GM18517 (cell line): ENCODE data around the gene TIMM21.

Experiments
- ATAC-seq: cut with Tn5 transposase; IDR thresholded peaks from one replicate; pipeline ENCODE4 v1.9.1; 2021; ENCODE audit warnings: mild to moderate bottlenecking, moderate library complexity; ENCODE audit not compliant: unreplicated experiment

TIMM21 gene

DNA sequence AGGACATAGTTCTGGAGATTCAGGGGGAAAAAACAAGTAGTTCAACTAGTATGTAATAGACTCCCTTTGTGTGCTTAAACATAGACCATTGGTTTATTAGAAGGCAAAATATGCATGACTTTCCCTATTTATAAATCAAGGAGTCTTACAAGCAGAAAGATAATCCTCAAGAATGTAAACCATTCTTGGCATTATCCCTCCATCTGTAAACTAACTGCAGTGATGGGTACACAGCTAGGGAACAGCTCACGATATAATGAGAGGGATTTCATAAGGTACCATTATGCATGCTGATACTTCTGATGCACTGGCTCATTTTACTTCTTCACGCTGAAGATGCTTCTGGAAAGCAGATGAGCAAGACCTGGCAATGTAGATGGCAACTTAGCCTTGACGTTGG, 1.6 kb upstream of the TIMM21 start:
- ATAC-seq = no peak

DNA sequence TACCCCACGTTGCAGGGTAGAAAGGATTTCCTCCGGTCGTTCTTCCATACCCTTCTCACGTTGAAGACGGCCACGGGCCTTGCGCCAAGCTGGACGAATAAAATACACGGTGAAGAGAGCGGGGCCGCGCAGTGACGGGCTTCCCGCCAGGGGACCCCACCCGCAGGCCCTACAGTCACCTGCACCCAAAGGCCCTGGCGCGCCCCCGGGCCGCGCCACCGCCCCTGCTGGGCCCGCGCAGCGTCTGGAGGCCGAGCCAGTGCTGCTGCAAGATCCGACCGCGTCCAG, 888 bp upstream of the TIMM21 start:
- no peak for ATAC-seq

DNA sequence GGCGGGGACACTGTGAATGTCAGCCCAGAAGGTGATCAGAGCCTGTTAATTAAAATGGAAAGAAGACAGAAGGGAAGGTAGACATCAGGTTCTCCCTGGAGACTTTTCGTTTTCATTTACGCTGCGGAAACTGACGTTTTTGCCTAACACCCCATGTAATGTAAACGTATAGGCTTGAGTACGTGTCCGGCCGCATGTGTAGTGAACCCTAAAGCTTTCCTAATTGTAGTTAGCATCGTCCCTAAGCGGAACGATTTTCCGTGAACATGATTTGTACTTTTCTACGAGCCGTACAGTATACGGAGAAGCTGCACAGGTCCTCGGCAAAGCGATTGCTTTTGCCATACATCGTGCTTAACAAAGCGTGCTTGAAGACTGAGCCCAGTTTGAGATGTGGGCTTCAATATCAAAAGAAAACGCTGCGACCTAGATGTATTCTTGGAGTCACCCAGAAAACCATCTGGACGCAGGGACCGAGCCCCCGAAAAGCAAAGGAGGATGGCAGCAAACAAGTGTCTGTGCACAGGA, 284 bp downstream of the TIMM21 start:
- ATAC-seq = peak; percentile 25

DNA sequence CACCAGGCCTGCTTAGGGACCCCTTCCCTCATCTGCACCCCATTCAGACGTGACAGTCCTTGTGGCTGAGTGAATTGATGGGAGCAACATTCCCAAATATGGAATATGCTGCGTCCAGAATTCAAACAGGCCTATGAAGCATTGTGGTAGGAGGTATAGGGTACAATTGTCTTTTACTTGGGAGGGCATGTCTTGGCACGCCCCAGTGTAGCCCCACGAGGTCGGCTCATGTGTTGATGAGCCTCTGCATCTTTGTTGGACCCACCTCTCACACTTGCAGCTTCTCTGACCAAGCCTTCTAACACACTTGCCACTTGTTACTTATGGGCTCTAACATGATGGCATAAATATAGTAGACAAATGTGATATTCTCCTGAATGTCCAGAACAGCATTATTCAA, 1.6 kb downstream of the TIMM21 start:
- no peak for ATAC-seq

DNA sequence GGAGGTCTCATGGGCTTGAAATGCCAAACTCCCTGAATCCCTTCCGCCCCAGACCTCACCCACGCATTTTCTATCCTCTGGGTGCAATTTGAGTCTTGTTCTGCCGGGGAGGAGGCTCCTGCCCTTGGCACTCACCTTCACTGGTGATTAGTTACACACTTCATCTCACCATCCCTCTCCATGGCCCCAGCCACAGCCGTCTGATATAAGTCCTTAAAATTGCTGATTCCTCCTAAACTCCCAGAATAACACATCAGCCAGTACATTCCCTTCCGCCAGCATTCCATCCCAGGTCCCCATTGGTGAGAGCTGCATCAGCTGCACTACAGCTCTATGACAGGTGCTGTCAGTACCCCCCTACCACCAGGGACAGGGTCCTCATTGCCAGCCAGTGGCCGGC, 3.9 kb downstream of the TIMM21 start:
- no peak for ATAC-seq

DNA sequence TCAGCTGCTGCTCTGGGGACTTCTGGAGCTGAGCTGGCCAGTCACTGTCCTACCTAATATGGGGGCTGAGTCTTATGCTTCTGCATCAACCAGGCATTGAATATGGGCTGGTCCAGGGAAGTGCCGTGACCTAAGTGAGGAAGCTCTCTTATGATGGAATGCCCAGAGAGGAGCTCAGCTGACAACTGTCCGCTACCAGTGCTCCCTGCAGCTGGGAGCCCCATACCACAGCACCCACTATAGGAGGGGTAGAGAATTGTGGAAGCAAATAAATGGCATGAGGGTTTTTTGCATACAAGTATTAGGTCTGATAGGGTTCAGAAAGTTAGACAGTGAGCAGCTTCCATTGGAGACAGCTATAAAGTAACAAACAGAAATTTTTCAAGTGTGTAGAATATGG, 4.5 kb downstream of the TIMM21 start:
- ATAC-seq = no peak

DNA sequence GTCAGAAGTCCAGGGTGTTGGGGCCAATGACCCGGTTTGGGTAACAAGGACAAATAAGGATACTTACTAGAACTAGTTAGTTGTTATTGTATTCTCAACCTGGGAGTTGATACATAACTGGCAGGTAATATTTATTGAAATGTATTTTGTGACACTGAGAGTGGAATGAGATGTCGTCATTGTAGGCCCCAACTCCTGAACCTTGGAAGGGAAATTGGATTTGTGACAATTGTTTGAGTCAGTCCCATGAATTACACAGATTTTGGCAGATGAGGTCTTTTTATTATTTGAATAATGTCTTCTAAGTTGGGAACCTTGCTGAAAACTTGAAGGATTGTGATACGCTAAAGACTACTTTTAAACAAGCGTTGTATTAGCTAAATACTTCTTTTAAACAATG, 5.1 kb downstream of the TIMM21 start:
- ATAC-seq = no peak

DNA sequence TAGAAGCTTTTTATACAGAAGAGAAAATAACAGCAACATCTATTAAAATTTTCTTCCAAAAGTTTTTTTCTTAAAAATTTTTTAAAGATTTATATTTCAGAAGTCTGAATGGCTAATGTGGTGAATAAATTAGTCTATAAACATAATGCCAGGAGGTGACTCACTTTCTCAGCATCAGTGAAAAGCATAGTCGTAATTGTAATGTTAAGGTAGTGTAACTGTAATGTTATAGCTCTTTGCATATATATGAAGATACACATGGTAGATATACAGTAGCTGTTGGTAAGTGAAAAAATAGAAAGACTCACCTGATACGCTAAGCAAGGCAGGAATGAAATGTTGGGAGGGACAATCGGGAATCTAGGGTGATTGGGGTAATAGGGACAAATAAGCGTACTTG, 5.5 kb downstream of the TIMM21 start:
- ATAC-seq = no peak

DNA sequence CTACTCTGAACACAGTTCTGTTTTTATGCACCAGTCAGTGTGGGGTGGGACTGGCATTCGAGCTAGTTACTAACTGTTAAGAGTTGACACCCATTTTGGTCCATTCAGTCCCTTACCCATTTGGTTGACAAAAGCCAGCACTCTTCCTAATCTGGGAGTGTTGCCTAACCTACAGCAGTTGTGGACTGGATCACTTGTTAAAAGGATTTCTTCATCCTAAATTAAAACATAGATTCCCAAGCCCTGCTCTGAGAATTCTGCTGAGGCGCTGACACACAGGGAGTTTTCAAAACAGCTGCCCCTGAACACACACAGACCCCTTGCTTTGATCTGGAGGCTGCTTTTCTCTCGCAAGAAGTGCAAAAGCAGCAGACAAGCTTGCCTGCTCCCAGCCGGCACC, 6.4 kb downstream of the TIMM21 start:
- no peak for ATAC-seq

DNA sequence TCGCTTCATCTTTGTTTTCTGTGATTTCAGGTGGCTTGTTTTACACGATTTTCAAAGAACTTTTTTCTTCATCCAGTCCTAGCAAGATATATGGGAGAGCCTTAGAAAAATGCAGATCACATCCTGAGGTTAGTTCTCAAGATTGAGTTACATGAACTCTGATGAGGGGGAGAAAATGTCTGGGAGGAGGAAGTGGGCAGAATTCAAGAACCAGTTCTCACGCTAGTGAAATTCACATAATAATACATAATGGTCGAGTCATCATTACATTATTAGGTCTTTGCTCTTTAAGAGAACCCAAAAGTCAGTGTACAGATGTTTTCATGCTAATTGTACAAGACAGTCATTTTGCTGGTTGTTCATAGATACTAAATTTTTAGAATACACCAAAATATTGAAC, 7.0 kb downstream of the TIMM21 start:
- no peak for ATAC-seq

DNA sequence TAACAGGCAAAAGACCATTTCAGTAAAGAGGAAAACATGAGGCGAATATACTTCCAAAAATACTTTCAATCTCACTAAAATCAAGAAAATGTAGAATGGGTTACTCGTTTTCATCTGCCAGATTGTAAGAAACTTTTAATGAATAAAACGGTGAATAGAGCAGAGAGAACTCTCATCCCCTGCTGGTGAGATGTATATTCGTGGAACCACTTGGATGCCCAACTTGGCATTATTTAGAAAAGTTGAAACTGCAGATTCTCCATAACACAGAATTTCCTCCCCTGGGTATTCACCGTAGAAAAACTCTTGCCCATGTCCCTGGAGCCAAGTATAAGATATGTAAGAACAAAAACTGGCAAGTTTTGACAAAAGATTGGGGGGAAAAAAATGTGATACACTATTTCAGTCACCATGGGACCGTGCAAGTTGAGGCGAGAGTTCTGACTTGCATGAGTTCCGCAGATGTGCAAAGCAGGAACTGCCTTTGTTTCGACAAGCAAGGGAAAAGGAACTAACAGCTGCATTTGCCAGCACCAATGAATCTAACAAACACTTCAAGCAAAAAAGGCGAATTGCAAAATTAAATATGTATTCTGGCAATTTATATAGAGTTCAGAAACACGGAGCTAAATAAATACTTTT, 14.8 kb downstream of the TIMM21 start:
- ATAC-seq = no peak

DNA sequence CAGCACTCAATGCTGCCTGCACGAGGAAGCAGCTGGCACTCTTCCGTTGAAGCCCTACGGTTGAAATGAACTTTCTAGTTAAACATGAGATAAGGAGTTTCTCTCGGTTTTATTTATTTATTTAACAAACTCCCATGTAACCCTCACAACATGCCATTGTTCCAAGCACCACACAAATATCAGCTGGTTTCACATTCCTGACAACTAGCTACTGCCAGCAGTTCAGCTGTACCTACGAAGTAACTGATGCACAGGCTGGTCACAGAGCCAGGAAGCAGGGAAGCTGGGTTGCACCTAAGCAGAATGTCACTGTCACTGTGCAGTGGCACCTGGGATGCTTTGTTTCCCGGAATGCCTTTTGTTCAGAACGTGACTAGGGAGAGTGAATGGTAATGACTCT, 18.1 kb downstream of the TIMM21 start:
- no peak for ATAC-seq

DNA sequence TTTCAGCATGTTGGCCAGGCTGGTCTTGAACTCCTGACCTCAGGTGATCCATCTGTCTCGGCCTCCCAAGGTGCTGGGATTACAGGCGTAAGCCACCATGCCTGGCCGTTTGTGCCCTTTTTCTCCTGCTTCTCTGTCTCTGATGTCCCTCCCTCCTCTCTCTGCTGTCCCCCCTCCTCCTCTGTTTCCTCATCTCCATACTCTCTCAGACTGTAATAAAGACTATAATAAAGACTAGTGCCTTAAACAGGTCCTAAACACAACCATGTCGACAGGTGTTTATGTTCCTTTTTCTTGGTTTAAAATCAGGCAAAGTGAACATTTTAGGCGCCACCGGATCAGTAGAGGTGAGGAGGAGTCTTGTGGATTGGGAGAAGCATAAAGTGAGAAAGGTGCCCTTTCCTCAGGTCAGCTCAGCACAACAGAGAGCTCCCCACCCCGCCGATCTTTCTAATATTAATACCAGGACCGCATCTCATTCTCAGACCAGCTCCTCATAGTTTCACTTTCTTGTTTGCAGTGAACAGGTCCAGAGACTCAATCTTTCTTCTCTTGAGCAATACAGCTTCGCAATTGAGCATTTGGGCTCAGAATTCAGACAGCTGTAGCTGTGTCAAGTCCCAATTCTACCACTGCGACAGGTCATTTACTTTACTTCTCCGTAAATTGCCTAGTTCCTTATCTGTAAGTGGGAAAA, 23.7 kb downstream of the TIMM21 start:
- ATAC-seq = peak; percentile 90

DNA sequence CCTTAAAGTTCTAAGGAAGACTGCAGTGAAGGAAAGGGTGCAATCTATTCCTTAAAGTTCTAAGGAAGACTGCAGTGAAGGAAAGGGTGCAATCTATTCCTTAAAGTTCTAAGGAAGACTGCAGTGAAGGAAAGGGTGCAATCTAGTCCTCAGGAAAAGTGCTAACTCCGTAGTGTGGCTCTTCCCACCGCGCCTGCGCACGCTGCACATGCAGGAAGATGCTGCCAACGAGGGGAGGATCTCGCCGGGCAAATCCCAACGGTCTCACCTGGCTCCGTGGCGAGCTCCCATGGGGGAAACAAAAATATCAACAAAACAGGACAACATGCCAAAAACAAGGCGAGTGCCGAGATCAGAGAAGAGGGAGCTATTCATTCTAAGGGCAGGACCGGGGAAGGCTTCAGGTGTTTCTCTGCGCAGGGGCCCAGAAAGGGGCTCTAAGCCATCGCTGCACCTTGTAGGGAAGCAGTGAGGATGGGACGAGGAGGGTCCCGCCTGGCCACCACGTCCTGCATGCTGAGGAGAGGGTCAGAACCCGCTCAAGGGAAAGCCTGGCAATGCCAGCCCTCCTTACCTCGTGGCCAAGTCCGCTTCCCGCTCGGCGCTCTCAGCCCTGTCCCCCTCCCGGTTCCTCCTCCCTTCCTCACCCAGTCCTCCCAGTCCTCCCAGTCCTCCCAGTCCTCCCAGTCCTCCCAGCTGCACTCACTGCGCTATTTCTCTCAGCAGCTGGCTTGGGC, 24.5 kb downstream of the TIMM21 start:
- ATAC-seq = no peak

DNA sequence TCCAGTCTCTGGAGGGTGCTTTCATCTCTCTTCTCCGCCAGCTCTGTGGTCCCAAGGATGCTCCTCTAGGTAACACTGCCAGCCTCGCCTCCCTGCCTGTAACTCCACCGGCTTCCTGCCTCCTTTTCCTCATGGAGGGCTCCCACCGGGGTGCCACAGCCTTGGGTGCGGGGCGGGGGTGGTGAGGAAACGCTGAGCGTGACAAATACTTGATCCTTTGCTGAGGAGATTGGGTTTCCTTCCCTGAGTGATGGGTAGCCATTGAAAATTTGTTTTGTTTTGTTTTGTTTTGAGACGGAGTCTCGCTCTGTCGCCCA, 25.1 kb downstream of the TIMM21 start:
- no peak for ATAC-seq

DNA sequence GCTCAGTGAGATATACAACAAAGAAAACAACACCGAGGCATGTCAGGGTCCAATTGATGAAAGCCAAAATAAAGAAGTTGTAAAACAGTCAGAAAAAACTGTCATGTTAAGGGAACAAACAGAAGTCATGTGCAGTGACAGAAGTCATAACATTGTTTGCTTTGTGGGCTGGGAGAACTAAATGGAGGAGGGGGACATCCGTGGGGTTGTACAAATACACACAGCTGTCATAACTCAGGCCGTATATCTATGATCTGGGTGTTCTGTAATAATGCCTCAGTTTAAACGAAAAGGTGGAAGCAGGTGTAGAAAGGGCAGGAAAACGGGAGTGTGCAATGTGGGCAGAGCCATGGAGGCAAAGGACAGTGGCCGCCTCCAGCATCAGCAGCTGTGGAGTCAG, 27.3 kb downstream of the TIMM21 start:
- no peak for ATAC-seq

DNA sequence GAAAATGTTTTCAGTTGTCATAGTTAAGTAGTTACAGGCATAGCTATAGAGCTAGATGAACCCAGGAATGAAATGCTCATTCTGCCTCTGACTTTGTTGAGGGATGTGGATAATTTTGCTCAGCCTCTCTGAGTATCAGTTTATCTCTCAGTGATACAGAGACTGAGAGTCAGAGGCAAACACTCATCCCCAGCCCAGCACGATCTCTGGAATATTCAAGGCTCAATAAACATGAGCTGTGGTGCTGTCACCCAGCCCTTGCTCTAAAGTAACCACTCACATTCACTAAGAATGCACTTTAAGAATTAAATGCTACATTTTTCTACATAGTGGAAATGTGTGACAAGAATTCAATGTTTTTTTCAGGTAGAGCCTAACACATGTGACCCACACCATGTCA, 30.6 kb downstream of the TIMM21 start:
- ATAC-seq = no peak

DNA sequence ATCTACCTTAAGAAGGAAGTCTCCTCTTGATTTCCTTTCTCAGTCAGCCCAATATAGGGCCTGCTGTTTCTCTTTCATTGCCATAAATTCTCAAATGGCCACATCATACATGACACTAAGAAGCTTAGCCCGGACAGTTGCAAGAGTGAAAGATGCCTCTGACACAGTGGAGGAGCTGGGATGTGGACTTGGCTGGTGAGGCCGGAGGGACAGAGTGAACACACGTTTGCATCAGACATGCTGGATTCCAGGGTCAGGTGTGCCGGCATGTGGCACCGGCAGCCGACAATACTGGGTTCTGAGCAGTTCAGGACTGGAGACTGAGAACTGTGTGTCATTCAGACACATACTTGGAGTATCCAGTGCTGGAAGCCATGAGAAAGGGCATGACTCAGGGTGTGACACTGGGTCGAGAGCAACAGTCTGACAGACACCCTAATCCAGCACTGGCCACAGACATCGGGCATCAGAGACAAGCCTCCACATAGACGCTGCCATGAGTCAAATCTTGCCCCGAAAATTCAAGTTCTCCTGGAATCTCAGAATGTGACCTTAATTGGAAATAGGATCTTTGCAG, 31.4 kb downstream of the TIMM21 start:
- ATAC-seq = no peak

DNA sequence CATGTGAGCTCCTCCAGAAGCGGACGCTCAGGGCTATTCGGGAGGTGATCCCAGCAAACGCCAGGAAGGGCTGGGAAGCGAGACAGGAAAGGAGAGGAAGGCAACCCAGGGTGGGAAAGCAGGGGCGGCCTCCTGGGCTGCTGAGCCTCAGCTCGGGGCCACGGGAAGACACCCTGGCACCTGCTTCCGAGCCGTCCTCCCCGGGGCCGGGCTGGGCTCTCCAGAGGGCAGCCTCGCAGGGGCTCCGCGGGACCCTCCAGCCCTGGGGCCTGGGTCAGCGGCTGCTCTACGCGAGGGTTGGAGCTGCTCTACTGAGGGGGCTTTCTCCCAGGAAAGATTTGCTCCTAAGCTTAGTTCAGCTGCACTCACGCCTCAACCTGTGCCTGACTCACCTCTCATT, 34.0 kb downstream of the TIMM21 start:
- ATAC-seq = no peak

DNA sequence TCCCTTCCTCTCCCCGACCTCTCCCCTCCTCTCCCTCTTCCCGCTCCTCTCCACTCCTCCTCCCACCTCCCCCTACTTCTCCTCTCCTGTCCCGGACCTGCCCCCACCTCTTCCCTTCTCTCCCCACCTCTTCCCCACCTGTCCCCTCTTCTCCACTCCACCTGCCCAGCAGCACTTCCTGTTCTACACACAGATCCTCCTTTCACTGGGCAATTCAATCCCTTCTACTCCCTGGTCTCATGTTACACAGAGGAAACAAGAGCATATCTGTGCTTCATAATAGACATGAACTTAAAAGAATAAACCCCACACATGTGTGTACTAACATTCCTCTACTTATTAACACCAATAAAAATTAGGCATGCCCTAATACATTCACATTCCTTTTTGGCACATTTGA, 34.8 kb downstream of the TIMM21 start:
- ATAC-seq = no peak

DNA sequence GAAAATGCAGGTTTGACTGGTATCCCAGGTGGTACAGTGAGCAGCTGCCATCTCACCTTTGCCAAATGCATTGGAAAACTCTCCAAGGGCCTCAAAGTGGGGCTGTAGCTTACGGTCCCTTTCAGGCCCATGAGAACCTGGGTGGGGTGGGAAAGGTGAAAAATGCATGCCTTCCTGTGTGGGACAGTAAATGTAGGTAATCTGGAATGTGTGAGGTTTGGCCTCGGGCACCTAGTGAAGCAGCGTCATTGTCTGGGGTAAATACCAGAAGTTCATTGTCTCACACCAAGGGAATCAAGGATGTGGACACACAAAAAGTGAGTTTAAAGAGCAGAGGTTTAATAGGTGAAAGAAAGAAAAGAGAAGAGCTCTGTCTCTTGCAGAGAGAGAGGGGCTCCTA, 36.6 kb downstream of the TIMM21 start:
- ATAC-seq = no peak

DNA sequence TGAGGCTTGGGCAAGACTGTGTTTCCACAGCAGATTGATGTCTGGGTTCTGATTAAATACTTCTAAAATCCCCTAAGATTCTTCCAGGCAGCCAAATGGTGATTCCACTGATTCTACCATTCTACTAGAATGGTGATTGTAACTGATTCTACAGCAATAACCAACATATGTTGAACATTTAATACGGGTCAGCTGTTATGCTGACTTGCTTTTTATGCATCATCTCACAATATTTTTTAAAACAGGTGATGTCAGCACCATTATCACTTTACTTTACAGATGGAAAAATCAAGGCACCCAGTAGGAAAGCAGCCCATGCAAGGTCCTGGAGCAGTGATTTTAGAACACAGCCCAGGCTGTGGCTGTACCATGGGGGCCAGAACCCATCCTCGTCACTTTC, 37.5 kb downstream of the TIMM21 start:
- ATAC-seq = no peak
